IMR-90 (cell line): ENCODE data around the gene EML5. TPM values are rescaled to one million over a fixed set of nuclear protein-coding genes. Genes with fewer than 3 reads are reported as not detected.

Experiments
- ATAC-seq: fragments of 200-7000 bp; cut with Tn5 transposase; 2 replicates; pipeline ENCODE4 v1.9.1; 2020; ENCODE audit warnings: low read depth, mild to moderate bottlenecking, moderate library complexity
- BruUV-seq: library from RNA; stranded (reverse); fragments of 400-500 nt; replicated peaks from 2 replicates; lab custom pipeline; 2021; lab: Mats Ljungman, UMichigan
- CTCF ChIA-PET: fragments of 300-600 bp; formaldehyde crosslinking; extraction: SDS; loops from one replicate; lab custom pipeline; 2021; ENCODE audit warnings: antibody characterized with exemption; lab: Yijun Ruan, JAX
- POLR2A ChIA-PET: fragments of 300-600 bp; sonication (Branson Sonifier 250); formaldehyde crosslinking; loops from one replicate; lab custom pipeline; 2022; ENCODE audit warnings: antibody characterized with exemption; ENCODE audit not compliant: unreplicated experiment; lab: Charles Lee
- DNase-seq: peaks from one replicate; pipeline ENCODE4 v3.0.0; 2013
- H2AFZ ChIP-seq: replicated peaks from 2 replicates; pipeline ENCODE3; 2013; ENCODE audit warnings: low read length, mild to moderate bottlenecking; ENCODE audit not compliant: poor library complexity
- H2AK5ac ChIP-seq: 2 replicates; pipeline ENCODE4 v1.6.1; 2013; ENCODE audit warnings: low read depth, low read length, inconsistent platforms
- H2AK9ac ChIP-seq: replicated peaks from 2 replicates; pipeline ENCODE3; 2013; ENCODE audit warnings: mild to moderate bottlenecking, low read depth, low read length, moderate library complexity; ENCODE audit not compliant: poor library complexity
- H2BK120ac ChIP-seq: 2 replicates; pipeline ENCODE4 v1.6.1; 2013; ENCODE audit warnings: low read depth, low read length, inconsistent platforms
- H2BK15ac ChIP-seq: 3 replicates; pipeline ENCODE4 v1.6.1; 2013; ENCODE audit warnings: low read depth, low read length, inconsistent platforms
- H2BK20ac ChIP-seq: 2 replicates; pipeline ENCODE4 v1.6.1; 2013; ENCODE audit warnings: low read depth, mild to moderate bottlenecking, inconsistent platforms, low read length, moderate library complexity
- H2BK5ac ChIP-seq: 2 replicates; pipeline ENCODE4 v1.6.1; 2013; ENCODE audit warnings: mild to moderate bottlenecking, low read depth, low read length, inconsistent platforms; ENCODE audit not compliant: poor library complexity, severe bottlenecking
- H3K14ac ChIP-seq: replicated peaks from 2 replicates; pipeline ENCODE4 v1.6.1; 2013; ENCODE audit warnings: low read depth, low read length, inconsistent platforms
- H3K18ac ChIP-seq: 2 replicates; pipeline ENCODE4 v1.6.1; 2013; ENCODE audit warnings: low read depth, low read length, control low read depth
- H3K23ac ChIP-seq: 2 replicates; pipeline ENCODE4 v1.6.1; 2013; ENCODE audit warnings: low read depth, low read length, inconsistent platforms
- H3K27ac ChIP-seq: 2 replicates; pipeline ENCODE4 v1.5.1; 2013; ENCODE audit warnings: mild to moderate bottlenecking, control low read depth, low read length; ENCODE audit not compliant: insufficient read depth
- H3K27me3 ChIP-seq: 2 replicates; pipeline ENCODE4 v1.6.1; 2013; ENCODE audit warnings: low read length; ENCODE audit not compliant: control insufficient read depth, insufficient read depth
- H3K36me3 ChIP-seq: 2 replicates; pipeline ENCODE4 v1.6.1; 2013; ENCODE audit warnings: low read length, mixed read lengths; ENCODE audit not compliant: control insufficient read depth, insufficient read depth
- H3K4ac ChIP-seq: 2 replicates; pipeline ENCODE4 v1.6.1; 2013; ENCODE audit warnings: low read depth, low read length, inconsistent platforms
- H3K4me1 ChIP-seq: 2 replicates; pipeline ENCODE4 v1.6.1; 2013; ENCODE audit warnings: low read length, mixed read lengths; ENCODE audit not compliant: control insufficient read depth, insufficient read depth
- H3K4me2 ChIP-seq: 2 replicates; pipeline ENCODE4 v1.6.1; 2013; ENCODE audit warnings: low read depth, mild to moderate bottlenecking, control low read depth, low read length, moderate library complexity
- H3K4me3 ChIP-seq: 2 replicates; pipeline ENCODE4 v1.5.1; 2013; ENCODE audit warnings: low read depth, mild to moderate bottlenecking, control low read depth, low read length, moderate library complexity; ENCODE audit not compliant: insufficient read depth
- H3K56ac ChIP-seq: 2 replicates; pipeline ENCODE4 v1.6.1; 2013; ENCODE audit warnings: low read length, inconsistent platforms; ENCODE audit not compliant: insufficient read depth; ENCODE audit errors: extremely low read depth
- H3K79me1 ChIP-seq, 2 experiments: 2 replicates each; pipeline ENCODE4 v1.6.1; 2013; ENCODE audit warnings: low read length in 2 of 2, inconsistent platforms in 1 of 2, low read depth in 1 of 2
- H3K9ac ChIP-seq: 2 replicates; pipeline ENCODE4 v1.6.1; 2013; ENCODE audit warnings: low read depth, low read length, control low read depth
- H3K9me1 ChIP-seq: 2 replicates; pipeline ENCODE4 v1.6.1; 2013; ENCODE audit warnings: low read length, inconsistent platforms; ENCODE audit not compliant: insufficient read depth
- H3K9me3 ChIP-seq: 2 replicates; pipeline ENCODE4 v1.6.1; 2013; ENCODE audit warnings: low read length; ENCODE audit not compliant: control insufficient read depth, insufficient read depth
- H4K20me1 ChIP-seq: 2 replicates; pipeline ENCODE4 v1.6.1; 2013; ENCODE audit warnings: low read length, inconsistent platforms; ENCODE audit not compliant: insufficient read depth
- H4K5ac ChIP-seq: 2 replicates; pipeline ENCODE4 v1.6.1; 2013; ENCODE audit warnings: mild to moderate bottlenecking, low read depth, low read length, control low read depth
- H4K8ac ChIP-seq, 2 experiments: 2 replicates each; pipeline ENCODE4 v1.6.1; 2013; ENCODE audit warnings: low read depth in 2 of 2, low read length in 2 of 2, control low read depth in 1 of 2, inconsistent platforms in 1 of 2
- H4K91ac ChIP-seq: 2 replicates; pipeline ENCODE4 v1.6.1; 2013; ENCODE audit warnings: low read depth, low read length, inconsistent platforms; ENCODE audit not compliant: insufficient read depth
- BHLHE40 ChIP-seq: fragments of 150-350 bp; IDR thresholded peaks from 2 replicates; pipeline ENCODE4 v1.6.1; 2016; ENCODE audit warnings: mild to moderate bottlenecking, low read depth, low read length
- ELK1 ChIP-seq: fragments of 150-350 bp; IDR thresholded peaks from 2 replicates; pipeline ENCODE4 v1.6.1; 2016; ENCODE audit warnings: low read depth, mild to moderate bottlenecking, low read length, moderate library complexity, borderline replicate concordance
- MAFK ChIP-seq: IDR thresholded peaks from 2 replicates; pipeline ENCODE4 v1.6.1; 2012; ENCODE audit warnings: low read depth, low read length, improper control_type of control experiment
- MXI1 ChIP-seq: IDR thresholded peaks from 2 replicates; pipeline ENCODE4 v1.6.1; 2012; ENCODE audit warnings: low read depth, mild to moderate bottlenecking, low read length, moderate library complexity, borderline replicate concordance
- NFE2L2 ChIP-seq: fragments of 150-350 bp; IDR thresholded peaks from 2 replicates; pipeline ENCODE4 v1.6.1; 2016; ENCODE audit warnings: low read depth, mild to moderate bottlenecking, low read length
- POLR2A ChIP-seq: IDR thresholded peaks from 2 replicates; pipeline ENCODE4 v1.6.1; 2012; ENCODE audit warnings: mild to moderate bottlenecking, low read depth, low read length
- RAD21 ChIP-seq: IDR thresholded peaks from 2 replicates; pipeline ENCODE4 v1.6.1; 2012; ENCODE audit warnings: low read length, improper control_type of control experiment
- RCOR1 ChIP-seq: IDR thresholded peaks from 2 replicates; pipeline ENCODE4 v1.6.1; 2012; ENCODE audit warnings: mild to moderate bottlenecking, low read length, improper control_type of control experiment; ENCODE audit not compliant: insufficient replicate concordance
- SMC3 ChIP-seq: fragments of 150-350 bp; IDR thresholded peaks from 2 replicates; pipeline ENCODE4 v1.6.1; 2016; ENCODE audit warnings: low read depth, mild to moderate bottlenecking, antibody characterized with exemption, low read length, moderate library complexity
- WGBS, 2 experiments: methylation state at CpG; one replicate each; pipeline versions ENCODE4 v1.1.5 to v1.1.7; 2013; ENCODE audit warnings: missing lambda C conversion rate in 2 of 2; ENCODE audit not compliant: insufficient read length in 1 of 2; ENCODE audit errors: extremely low coverage in 2 of 2; 5-methylcytosine and 5-hydroxymethylcytosine counted together
- dilution Hi-C: fragments of 300-500 bp; cut with HindIII; formaldehyde crosslinking; loops from one replicate; pipeline ENCODE4 v1.14.3; 2018; ENCODE audit warnings: low sequenced_read_pairs; ENCODE audit not compliant: unreplicated experiment
- in situ Hi-C: fragments of 300-500 bp; cut with MboI; formaldehyde crosslinking; loops from 3 replicates; pipeline ENCODE4 v1.14.3; 2019; ENCODE audit warnings: low sequenced_read_pairs, inconsistent platforms, mixed read lengths
- intact Hi-C: fragments of 100-400 bp; cut with micrococcal nuclease; formaldehyde crosslinking; loops from 2 replicates; pipeline ENCODE4 v1.10.0; 2022
- polyA plus RNA-seq, 3 experiments: library from polyadenylated mRNA; depleted of rRNA; stranded (reverse); fragments of >200 nt; gene quantifications; 2 replicates each; pipeline ENCODE4 v1.2.3, GENCODE V29; 2012; ENCODE audit warnings: low replicate concordance in 1 of 3
- total RNA-seq: library from RNA; depleted of rRNA; stranded (reverse); fragments of >200 nt; gene quantifications from 2 replicates; pipeline ENCODE4 v1.2.3, GENCODE V29; 2012
- TF ChIP-seq, protein P1 (sequence below): conservative IDR thresholded peaks from 2 replicates; pipeline ENCODE4 v1.5.1; 2012; ENCODE audit warnings: mild to moderate bottlenecking, low read depth, low read length, improper control_type of control experiment

EML5 gene
- total and polyA plus RNA-seq, 2 of the 4 experiments (the other 2 are of a cell fraction) = 8.1 to 22.2 TPM

DNA sequence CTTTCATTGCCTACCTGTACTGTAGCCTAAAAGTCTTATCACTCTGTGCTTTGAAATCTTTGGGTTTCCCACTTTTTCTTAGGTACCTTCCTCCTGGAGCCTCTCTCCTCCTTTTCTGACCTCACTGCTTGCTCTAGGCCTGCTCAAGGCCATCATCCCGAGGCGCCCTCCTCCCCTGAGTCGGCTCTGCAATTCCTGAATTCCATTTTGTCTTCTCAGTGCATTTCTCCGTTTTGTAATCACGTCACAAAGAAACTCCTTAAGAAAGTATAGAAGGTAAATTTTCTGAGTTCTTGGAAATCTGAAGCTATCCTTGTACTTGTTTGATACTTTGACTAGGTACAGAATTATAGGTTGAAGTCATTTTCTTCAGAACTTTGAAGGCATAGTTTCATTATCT, 204.7 kb downstream of the EML5 start:
- no peak overlapping the region for H3K14ac ChIP-seq
- peaks cover 14% of the 10 kb centered on the region for H3K36me3 ChIP-seq
- H3K4ac ChIP-seq = no peak overlapping the region
- no peak overlapping the region for H3K27ac ChIP-seq
- WGBS, 2 experiments = no CpG with 5 or more reads among the region's 5 CpGs
- TF ChIP-seq MXI1 (no peak), RAD21 (no peak), NFE2L2 (no peak), SMC3 (no peak), BHLHE40 (no peak), POLR2A (no peak), MAFK (no peak), ELK1 (no peak), RCOR1 (no peak)
- TF ChIP-seq, protein P1, sequence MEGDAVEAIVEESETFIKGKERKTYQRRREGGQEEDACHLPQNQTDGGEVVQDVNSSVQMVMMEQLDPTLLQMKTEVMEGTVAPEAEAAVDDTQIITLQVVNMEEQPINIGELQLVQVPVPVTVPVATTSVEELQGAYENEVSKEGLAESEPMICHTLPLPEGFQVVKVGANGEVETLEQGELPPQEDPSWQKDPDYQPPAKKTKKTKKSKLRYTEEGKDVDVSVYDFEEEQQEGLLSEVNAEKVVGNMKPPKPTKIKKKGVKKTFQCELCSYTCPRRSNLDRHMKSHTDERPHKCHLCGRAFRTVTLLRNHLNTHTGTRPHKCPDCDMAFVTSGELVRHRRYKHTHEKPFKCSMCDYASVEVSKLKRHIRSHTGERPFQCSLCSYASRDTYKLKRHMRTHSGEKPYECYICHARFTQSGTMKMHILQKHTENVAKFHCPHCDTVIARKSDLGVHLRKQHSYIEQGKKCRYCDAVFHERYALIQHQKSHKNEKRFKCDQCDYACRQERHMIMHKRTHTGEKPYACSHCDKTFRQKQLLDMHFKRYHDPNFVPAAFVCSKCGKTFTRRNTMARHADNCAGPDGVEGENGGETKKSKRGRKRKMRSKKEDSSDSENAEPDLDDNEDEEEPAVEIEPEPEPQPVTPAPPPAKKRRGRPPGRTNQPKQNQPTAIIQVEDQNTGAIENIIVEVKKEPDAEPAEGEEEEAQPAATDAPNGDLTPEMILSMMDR = no peak
- ChIA-PET CTCF (interaction anchor here (0.7 kb wide), 1 partner anchor 107 kb away, joined by 8 read pairs; no protein-coding TSS in a partner anchor), POLR2A (no interaction called here)
- no peak overlapping the region for H4K91ac ChIP-seq
- no peak overlapping the region for H4K5ac ChIP-seq
- dilution Hi-C loops = no loop called here
- no peaks in the 10 kb centered on the region for H4K20me1 ChIP-seq
- H2AK5ac ChIP-seq = no peak overlapping the region
- in situ Hi-C loops = no loop called here
- H3K79me1 ChIP-seq = peaks cover 12 to 21% of the 10 kb centered on the region in 2 experiments; a peak in 3 of 4 replicates
- no peak overlapping the region for H3K4me3 ChIP-seq
- H3K9ac ChIP-seq = no peak overlapping the region
- H3K4me2 ChIP-seq = no peak overlapping the region
- DNase-seq (no peak), ATAC-seq (no peak)
- no peak overlapping the region for H4K8ac ChIP-seq
- intact Hi-C loops = loop anchor here (10.0 kb wide), 1 partner anchor 427 kb away; no protein-coding TSS in a partner anchor
- H3K18ac ChIP-seq = no peak overlapping the region
- no peaks in the 10 kb centered on the region for H3K9me1 ChIP-seq
- H2BK5ac ChIP-seq = no peak overlapping the region
- no TSS peak for BruUV-seq
- H3K9me3 ChIP-seq = no peaks in the 10 kb centered on the region
- H2BK20ac ChIP-seq = no peak overlapping the region
- peaks cover 7% of the 10 kb centered on the region for H3K4me1 ChIP-seq
- no peak overlapping the region for H2BK120ac ChIP-seq
- H2BK15ac ChIP-seq = no peak overlapping the region
- no peaks in the 10 kb centered on the region for H3K27me3 ChIP-seq
- H3K56ac ChIP-seq = no peak overlapping the region
- H3K23ac ChIP-seq = no peak overlapping the region
- no peak overlapping the region for H2AFZ ChIP-seq
- no peak overlapping the region for H2AK9ac ChIP-seq
